A549 treated with dexamethasone at 1 μM for 4 hours (cell line): ENCODE data around the gene PLCB3. TPM values are rescaled to one million over a fixed set of nuclear protein-coding genes. Genes with fewer than 3 reads are reported as not detected.

Source experiments
- total RNA-seq: library from RNA; stranded (reverse); fragments of 200-300 nt; extraction: Qiagen RNA extraction; gene quantifications from 5 replicates; pipeline ENCODE4 v1.2.3, GENCODE V29; 2022

PLCB3 gene
- total RNA-seq, 1 experiment from 2014 or later, result 17.5 TPM

DNA sequence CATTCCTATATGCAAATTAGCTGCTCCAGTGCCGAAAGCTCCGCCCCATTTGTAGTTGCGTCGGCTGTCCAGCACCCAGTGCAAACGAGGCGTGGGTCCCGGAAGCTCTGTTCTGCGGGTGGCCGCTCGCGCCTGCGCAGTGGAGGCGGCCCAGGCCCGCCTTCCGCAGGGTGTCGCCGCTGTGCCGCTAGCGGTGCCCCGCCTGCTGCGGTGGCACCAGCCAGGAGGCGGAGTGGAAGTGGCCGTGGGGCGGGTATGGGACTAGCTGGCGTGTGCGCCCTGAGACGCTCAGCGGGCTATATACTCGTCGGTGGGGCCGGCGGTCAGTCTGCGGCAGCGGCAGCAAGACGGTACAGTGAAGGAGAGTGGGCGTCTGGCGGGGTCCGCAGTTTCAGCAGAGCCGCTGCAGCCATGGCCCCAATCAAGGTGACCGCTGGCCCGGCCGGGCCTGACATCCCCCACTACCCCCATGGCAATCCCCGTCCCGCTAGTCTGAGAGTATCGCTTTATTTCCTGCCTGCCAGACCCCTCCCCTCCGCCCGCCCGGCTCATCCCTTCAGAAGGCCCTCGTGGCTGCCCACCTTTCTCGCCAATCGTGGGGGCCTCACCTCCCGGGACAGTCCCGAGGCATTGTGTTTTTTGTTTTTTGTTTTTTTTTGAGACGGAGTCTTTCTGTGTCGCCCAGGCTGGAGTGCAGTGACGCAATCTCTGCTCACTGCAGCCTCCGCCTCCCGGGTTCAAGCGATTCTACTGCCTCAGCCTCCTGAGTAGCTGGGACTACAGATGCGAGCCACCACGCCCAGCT, 66.8 kb downstream of the PLCB3 start, which contains the start of gene PRDX5:
PRDX5 (plus strand) TSS at position 161 of the 805 bp plus-strand sequence; CDS start at position 256, 95 bp downstream.

Other genes with a start within 250 kb of the PLCB3 start
- gene FLRT1, start 215.6 kb upstream of the PLCB3 start, total RNA-seq, result 0.04 to 0.08 TPM (median 0.05 TPM) in 5 replicates
- 10.6 to 15.5 TPM (median 12.9 TPM) in 5 replicates for gene MACROD1, start 85.4 kb upstream of the PLCB3 start, total RNA-seq
- gene STIP1, start 65.4 kb upstream of the PLCB3 start, total RNA-seq, result 241 to 263 TPM (median 255 TPM) in 5 replicates
- 0.82 to 2.2 TPM (median 1.4 TPM) in 5 replicates for gene FERMT3, start 44.8 kb upstream of the PLCB3 start, total RNA-seq
- gene TRPT1, start 25.3 kb upstream of the PLCB3 start, total RNA-seq, result 19.2 to 21.6 TPM (median 19.8 TPM) in 5 replicates
- gene NUDT22, start 25.3 kb upstream of the PLCB3 start, total RNA-seq, result 27.2 to 38.2 TPM (median 36.9 TPM) in 5 replicates
- gene DNAJC4, start 21.0 kb upstream of the PLCB3 start, total RNA-seq, result 18.9 to 23.0 TPM (median 21.0 TPM) in 5 replicates
- 37.8 to 48.7 TPM (median 47.0 TPM) in 5 replicates for gene VEGFB, start 16.9 kb upstream of the PLCB3 start, total RNA-seq
- 129 to 148 TPM (median 140 TPM) in 5 replicates for gene FKBP2, start 10.4 kb upstream of the PLCB3 start, total RNA-seq
- gene PPP1R14B, start 4.6 kb upstream of the PLCB3 start, total RNA-seq, result 249 to 383 TPM (median 346 TPM) in 5 replicates
- 74.7 to 87.8 TPM (median 85.4 TPM) in 5 replicates for gene BAD, start 33.1 kb downstream of the PLCB3 start, total RNA-seq
- 24.6 to 53.9 TPM (median 47.7 TPM) in 5 replicates for gene GPR137, start 34.3 kb downstream of the PLCB3 start, total RNA-seq
- 0.11 TPM in 2 of 5 replicates, not detected in the others for gene KCNK4, start 39.8 kb downstream of the PLCB3 start, total RNA-seq
- gene CATSPERZ, start 48.8 kb downstream of the PLCB3 start, total RNA-seq, result 2.0 to 3.9 TPM (median 2.9 TPM) in 5 replicates
- gene ESRRA, start 54.0 kb downstream of the PLCB3 start, total RNA-seq, result 37.1 to 49.9 TPM (median 47.3 TPM) in 5 replicates
- gene TRMT112, start 66.0 kb downstream of the PLCB3 start, total RNA-seq, result 367 to 421 TPM (median 395 TPM) in 5 replicates
- 405 to 485 TPM (median 456 TPM) in 5 replicates for gene PRDX5, start 66.6 kb downstream of the PLCB3 start, total RNA-seq
- gene CCDC88B, start 88.7 kb downstream of the PLCB3 start, total RNA-seq, result 7.0 to 9.9 TPM (median 8.7 TPM) in 5 replicates
- 45.5 to 63.6 TPM (median 60.8 TPM) in 5 replicates for gene RPS6KA4, start 107.6 kb downstream of the PLCB3 start, total RNA-seq